Inferior parietal cortex (tissue), 1 donor: ENCODE results near the gene NUDT22.
A peak's percentile ranks its signal among the peaks of the same experiment; 100 is the strongest.
"Not testable (repeated sequence)": the region's sequence is repeated elsewhere in the genome, so short reads cannot be mapped to it uniquely, and the experiment has no call there.

Experiments used
- DNase-seq: peaks from one replicate; pipeline ENCODE4 v3.0.0-alpha.2; 2016; ENCODE audit errors: extremely low spot score

NUDT22 gene

GRCh38 chr11:64241491-64242374, 15.7 kb downstream of the NUDT22 start:
- DNase-seq, result no peak

- DNase-seq, result no peak
These were observed 17.3 kb downstream of the NUDT22 start for GRCh38 chr11:64243236-64243854.

GRCh38 chr11:64244107-64244506, 18.0 kb downstream of the NUDT22 start:
- no peak for DNase-seq

DNA sequence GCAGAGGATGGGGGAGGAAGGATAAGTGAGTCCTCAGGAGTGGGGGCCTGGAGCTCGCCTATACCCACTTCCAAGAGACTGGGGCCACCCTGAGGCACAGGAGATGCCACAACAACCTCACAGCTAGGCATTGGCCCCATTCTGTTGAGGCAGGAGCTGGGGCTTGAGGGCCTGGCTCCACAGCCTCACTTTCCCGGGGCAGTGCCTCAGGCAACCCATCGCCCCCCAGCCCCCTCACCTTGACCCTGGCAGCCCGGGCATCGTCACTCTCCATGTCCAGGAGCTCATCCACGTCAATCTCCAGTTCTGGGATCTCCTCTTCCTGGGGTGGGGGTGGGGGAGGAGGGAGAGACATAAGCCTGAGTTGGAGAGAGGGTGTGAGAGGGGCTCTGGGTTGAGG, 18.9 kb downstream of the NUDT22 start:
- DNase-seq, result no peak

DNA sequence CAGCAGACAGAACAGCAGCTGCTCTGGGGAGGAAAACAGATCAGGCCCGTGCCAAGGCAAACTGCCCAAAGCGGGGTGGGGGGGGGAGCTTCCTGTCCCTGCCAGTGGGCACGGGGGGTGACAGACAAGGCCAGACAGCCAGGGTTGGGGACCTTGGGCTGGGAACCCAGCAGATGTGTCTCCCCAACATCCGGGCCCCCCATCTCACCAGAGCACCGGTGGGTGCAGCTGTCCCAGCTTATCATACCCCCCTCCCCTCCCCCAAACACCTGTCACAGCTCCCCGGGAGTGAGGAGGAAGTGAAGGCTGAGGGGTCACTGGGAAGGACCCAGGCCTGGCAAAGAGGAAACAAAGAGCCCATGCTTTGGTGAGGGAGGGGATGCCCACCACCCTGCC, 19.3 kb downstream of the NUDT22 start:
- DNase-seq, result no peak

GRCh38 chr11:64245797-64246620, 19.9 kb downstream of the NUDT22 start:
- no peak for DNase-seq

GRCh38 chr11:64246621-64246870, 20.5 kb downstream of the NUDT22 start:
- not testable (repeated sequence) for DNase-seq

- peak; percentile 82 for DNase-seq
These were observed 21.0 kb downstream of the NUDT22 start, which contains the start of gene PPP1R14B for GRCh38 chr11:64246871-64247728. PPP1R14B (minus strand) TSS chr11:64246943; CDS start chr11:64246673, 270 bp downstream.

DNA sequence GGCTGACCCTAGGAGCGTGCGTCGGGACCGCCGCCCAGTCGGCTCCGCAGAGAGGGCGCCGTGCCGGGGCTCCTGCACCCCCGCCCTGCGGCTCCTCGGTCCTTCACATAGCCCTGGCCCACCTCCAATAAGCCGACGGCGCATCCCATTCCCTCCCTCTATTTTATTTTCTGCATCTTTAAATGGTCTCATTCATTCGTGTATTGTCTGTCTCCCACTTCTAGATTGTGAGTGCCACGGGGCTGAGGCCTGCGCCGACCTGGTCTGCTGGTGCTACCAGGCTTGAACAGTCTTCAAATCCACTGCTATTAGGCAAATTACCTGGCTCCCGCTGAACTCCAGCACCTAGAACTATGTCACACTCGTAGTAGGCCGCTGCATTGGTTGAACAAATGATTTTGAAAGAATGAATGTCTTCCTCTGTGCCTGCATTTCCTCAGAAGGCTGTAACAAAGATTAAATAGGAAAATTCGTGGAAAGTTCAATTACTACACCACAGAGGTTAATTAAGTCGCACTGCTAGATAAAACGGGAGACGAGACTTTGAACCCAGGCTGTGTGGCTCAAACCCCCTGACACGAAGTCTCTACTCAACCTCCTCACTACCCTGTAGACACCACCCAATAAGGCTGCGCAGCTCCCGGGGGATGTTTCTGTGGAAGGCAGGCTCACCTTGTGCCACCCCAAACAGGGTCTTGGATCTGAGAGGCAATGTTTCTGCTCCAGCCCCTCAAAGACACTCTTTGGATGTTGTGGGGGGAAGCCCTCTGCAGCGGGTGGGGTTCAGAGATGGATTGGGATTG, 21.9 kb downstream of the NUDT22 start:
- DNase-seq, result no peak

GRCh38 chr11:64248578-64248977, 22.5 kb downstream of the NUDT22 start:
- DNase-seq, result no peak

GRCh38 chr11:64249038-64249437, 23.0 kb downstream of the NUDT22 start:
- no peak for DNase-seq

DNA sequence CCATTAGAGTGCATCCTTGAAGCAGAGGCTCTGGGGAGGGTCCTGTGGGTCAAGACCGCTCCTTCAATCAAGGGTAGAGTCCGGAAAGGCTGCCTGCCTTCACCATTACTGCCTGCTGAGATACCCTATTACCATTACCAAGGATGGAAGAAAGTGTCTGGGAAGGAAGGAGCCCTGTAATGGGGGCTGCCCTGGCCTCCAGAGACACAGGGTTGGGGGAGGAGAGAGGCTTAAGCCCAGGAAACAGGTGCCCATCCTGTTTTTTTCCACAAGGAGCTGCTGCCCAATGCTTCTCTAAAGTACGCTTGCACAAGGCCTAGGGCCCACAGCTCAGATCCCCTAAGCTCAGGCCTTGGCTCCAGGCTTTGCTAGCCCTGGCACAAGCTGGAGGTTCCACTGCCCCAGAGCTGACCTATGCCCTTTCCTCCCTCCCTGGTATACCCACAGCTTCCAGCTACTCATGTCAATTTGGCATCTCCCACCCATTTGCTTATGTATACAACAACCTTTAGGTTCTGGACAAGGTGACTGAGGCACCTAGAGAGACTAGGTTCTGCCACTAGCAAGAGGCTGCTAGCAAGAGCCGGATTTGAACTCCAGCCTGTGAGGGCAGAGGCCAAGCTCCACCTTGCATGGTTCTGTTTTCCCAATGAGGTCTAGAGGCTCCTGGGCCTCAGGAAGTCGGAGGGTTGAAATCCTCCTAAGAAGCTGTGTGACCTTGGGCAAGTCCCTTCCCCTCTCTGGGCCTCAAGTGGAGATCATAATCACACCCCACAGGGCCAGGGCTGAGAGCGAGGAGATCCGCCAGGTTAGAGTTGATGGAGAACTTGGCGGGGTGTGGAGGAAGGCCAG, 23.7 kb downstream of the NUDT22 start:
- no peak for DNase-seq

DNA sequence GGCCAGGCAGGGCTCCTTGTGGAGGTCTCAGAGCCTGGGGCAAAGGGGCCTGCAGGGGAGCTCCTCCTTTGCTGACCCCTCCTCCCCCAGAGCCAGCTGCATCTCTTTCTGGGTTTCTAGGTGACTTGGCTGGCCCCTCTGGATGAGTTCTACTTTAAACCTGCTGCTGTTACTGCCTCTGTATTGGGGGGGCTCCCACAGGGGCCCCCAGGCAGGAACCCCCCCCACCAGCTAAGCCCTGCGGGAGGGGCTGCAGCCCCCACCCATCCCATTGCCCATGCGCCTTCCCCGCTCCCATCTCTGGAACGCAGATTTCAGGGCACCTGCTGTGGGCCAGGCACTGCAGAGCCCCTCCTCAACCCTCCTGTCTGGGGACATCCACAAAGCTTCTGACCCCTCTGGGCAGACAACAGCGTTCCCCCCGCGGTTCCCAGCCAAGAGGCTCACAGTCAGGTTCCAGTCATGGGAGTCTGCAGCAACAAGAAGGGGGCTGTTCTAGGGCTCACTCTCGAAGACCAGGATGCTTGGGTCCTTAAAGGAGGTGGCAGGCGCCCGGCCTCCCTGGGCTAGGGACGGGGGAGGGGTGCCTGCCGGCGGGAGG, 24.4 kb downstream of the NUDT22 start:
- no peak for DNase-seq

DNA sequence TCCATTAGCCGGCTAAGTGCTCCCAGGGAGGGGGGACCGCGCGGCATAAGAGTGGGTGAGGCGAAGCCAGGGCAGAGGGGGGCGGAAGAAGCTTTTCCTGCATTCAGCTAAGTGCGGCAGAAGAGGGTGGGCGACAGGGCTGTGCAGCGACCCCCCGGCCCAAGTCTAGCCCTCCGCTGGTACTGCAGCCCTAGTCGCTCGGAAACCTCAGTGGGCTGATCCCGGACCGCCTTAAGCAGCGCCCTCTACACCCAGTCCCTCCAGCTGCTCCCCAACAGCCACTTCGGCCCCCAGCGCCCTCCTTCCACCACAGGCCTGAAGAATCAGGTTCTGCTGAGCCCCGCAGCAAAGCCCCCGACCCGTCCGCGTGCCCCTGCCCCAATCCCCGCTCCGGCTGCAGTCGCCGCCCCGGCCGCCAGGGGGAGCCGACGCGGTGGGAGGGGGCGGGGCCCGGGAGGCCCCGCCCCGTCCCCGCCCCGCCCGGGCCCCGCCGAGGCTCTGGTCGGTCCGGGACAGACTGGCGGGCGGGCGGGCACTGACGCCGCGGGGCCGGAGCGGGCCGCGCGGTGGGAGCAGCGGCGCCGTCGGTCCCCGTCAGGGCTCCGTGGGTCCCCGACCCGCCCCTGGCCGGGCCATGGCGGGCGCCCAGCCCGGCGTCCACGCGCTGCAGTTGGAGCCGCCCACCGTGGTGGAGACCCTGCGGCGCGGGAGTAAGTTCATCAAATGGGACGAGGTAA, 25.1 kb downstream of the NUDT22 start, which contains the start of gene PLCB3:
Gene PLCB3, plus strand, starts transcription at position 515 of the 737 bp plus-strand sequence. Its CDS starts 120 bp downstream, at position 635.
- peak; percentile 51 for DNase-seq

GRCh38 chr11:64251753-64252002, 25.6 kb downstream of the NUDT22 start:
- DNase-seq, result no peak

DNA sequence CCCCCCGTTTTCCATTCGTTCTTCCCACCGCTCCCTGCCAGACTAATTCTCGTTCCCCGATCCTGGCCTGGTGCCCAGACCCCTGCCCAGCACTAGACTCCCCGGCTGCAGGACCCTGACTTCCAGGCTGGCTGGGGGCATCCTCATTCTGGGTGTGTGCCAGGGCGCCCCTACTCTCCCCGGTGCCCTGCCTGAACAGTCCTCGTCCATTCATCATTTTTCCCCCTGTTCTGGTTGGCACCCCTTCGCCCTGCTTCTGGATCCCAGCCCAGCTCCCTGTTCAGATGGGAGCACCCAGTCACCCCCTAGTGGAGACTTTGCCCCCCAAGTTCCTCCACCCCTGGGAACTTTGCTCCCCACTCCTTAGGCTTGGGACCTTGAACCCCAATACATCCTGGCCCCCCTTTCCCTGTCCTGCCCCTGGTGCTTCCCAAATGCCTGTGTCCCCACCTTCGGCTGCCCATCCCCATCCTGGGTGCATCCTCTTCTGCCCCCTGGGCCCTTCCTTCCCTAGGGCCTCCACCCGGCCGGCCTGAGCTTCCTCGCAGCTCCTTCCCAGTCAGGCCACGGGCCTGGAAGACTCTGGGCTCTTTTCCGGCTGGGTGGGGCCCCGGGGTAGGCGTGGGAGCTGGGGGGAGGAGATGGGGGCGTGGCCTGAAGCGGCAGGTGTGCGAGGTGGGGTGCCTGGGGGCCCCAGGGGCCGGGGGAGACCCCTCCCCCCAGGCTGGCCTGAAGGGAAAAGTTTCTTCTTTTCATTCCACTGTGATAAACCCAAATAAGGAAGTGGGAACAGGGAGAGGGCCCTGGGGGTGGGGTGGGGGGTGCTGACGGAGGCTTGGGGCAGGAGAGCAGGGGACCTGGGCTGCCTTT, 26.2 kb downstream of the NUDT22 start:
- no peak for DNase-seq

DNA sequence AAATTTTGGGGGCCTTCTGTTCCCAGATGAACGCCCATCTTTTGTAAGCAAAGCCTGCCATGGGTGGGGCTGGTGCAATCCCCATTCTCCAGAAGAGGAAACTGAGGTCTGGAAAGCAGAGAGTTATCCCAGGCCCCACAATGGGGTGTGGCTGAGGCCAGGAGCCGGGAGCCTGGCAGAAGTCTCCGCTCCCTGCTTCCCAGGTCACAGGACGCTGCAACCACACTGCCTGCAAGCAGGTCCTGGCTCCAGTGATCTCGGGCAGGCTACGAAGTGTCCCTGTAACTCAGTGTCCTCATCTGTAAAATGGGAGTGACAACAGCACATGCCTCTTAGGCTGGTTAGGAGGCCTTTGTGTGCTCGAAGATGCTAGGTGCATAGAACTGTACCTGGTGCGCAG, 27.0 kb downstream of the NUDT22 start:
- no peak for DNase-seq

DNA sequence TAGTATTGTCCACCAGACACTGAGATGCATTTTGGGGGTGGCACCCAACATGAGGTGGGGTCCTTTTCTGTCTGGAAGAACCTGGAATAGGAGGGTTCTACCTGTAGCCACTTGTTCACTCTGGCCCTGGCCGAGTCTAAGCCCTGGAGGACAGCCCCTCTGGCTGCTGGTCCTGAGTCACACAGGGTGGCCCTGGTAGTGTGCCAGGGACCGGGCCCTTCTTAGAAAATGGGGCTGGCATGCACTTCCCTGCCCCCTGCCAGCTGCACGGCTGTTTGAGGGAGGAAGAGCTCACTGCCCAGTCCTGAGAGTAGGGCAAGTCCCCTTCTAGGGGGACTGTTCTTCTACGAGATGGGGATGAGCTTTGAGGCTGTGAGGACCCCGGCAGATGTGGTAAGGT, 27.4 kb downstream of the NUDT22 start:
- no peak for DNase-seq
